HAP-1 (cell line): ENCODE data around the gene ARHGAP25.

ENCODE experiments used
- DNase-seq, 2 experiments: peaks; one replicate each; pipeline ENCODE4 v3.0.0-alpha.2; 2016 to 2020; ENCODE audit warnings: low spot score in 2 of 2
- H3K27me3 ChIP-seq: fragments of 250-450 bp; sonication (Bioruptor Pico); 2 replicates; pipeline ENCODE4 v1.5.1; 2020; ENCODE audit warnings: low read depth, mild to moderate bottlenecking, moderate library complexity
- H3K36me3 ChIP-seq: fragments of 250-450 bp; sonication (Bioruptor Pico); replicated peaks from 2 replicates; pipeline ENCODE4 v1.5.1; 2020; ENCODE audit warnings: mild to moderate bottlenecking
- H3K4me1 ChIP-seq: fragments of 250-450 bp; sonication (Bioruptor Pico); 2 replicates; pipeline ENCODE4 v1.5.1; 2020; ENCODE audit warnings: mild to moderate bottlenecking
- H3K4me3 ChIP-seq: fragments of 250-450 bp; sonication (Bioruptor Pico); 2 replicates; pipeline ENCODE4 v1.5.1; 2020; ENCODE audit warnings: mild to moderate bottlenecking, moderate library complexity
- H3K9me3 ChIP-seq: fragments of 250-450 bp; sonication (Bioruptor Pico); 2 replicates; pipeline ENCODE4 v1.5.1; 2020; ENCODE audit warnings: mild to moderate bottlenecking, moderate library complexity
- in situ Hi-C: fragments of 300-500 bp; cut with MboI; formaldehyde crosslinking; loops from 3 replicates; pipeline ENCODE4 v1.14.3; 2020; ENCODE audit warnings: low sequenced_read_pairs, inconsistent platforms, mixed read lengths

Gene ARHGAP25

GRCh38 chr2:68753318-68753717 is 18.7 kb downstream of the ARHGAP25 start:
- no peak for DNase-seq
- Histone ChIP-seq H3K27me3 (no peaks in the 10 kb centered on the region), H3K4me1 (no peaks in the 10 kb centered on the region), H3K36me3 (no peaks in the 10 kb centered on the region), H3K4me3 (no peak overlapping the region), H3K9me3 (no peaks in the 10 kb centered on the region)
- in situ Hi-C loops: no loop called here

DNA sequence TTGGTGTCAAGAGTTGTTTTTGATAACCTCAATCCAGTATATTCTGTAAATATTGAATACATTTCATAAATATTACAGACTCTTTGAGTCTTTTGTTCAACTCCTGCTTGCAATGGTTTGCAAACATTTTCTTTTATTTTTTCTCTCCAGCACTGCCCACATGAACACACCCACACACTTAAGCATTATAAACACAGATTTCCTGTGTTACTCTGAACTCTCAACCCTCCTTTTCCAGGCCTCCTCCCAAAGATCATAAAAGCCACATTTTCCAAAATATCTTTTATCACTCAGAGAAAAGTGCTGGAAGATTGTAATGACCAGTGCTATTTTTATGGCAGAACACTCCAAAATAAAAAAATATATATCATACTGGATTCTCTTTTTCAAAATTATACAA is 20.5 kb downstream of the ARHGAP25 start:
- DNase-seq: no peak
- H3K9me3 ChIP-seq: no peaks in the 10 kb centered on the region
- in situ Hi-C loops: no loop called here
- H3K4me1 ChIP-seq: no peaks in the 10 kb centered on the region
- H3K4me3 ChIP-seq: no peak overlapping the region
- H3K27me3 ChIP-seq: peaks cover 3% of the 10 kb centered on the region; the same call in 1 of the 2 replicates
- H3K36me3 ChIP-seq: no peaks in the 10 kb centered on the region

- Histone ChIP-seq H3K27me3 (peaks cover 5% of the 10 kb centered on the region; the same call in 1 of the 2 replicates), H3K4me3 (no peak overlapping the region), H3K4me1 (no peaks in the 10 kb centered on the region), H3K36me3 (no peaks in the 10 kb centered on the region), H3K9me3 (no peaks in the 10 kb centered on the region)
- no peak for DNase-seq
- in situ Hi-C loops: no loop called here
These were observed 21.6 kb downstream of the ARHGAP25 start for GRCh38 chr2:68756178-68756577.

DNA sequence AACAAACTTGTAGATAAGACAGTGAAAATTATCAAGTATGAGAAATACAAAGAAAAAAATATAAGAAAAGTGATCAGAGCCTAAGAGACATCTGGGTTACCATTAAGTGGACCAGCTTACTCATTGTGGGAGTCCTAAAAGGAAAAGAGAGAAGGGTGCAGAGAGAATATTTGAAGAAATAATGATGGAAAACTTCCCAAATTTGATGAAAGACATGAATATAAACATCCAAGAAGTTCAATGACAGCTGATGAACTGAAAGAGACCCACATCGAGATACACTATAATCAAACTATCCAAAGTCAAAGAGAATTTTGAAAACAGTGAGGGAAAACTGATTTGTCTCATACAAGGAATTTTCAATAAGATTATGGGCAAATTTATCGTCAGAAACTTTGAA is 22.5 kb downstream of the ARHGAP25 start:
- in situ Hi-C loops: no loop called here
- Histone ChIP-seq H3K36me3 (no peaks in the 10 kb centered on the region), H3K27me3 (peaks cover 5% of the 10 kb centered on the region; the same call in 1 of the 2 replicates), H3K4me3 (no peak overlapping the region), H3K4me1 (no peaks in the 10 kb centered on the region), H3K9me3 (no peaks in the 10 kb centered on the region)
- no peak for DNase-seq

DNA sequence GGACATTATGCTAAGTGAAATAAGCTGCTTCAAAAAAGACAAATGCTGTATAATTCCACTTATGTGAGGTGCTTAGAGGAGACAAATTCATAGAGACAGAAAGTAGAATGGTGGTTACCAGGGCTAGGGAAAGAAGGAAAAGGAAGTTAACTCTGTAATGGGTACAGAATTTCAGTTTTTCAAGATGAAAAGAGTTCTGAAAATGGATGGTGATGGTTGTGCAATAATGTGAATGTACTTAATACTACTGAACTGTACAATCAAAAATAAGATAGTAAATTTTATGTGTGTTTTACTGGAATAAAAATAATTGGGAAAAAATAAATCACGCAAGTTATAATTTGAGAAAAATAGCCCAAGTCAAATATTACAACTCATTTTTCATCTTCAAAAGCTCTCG is 27.5 kb downstream of the ARHGAP25 start:
- Histone ChIP-seq H3K4me1 (no peaks in the 10 kb centered on the region), H3K36me3 (no peaks in the 10 kb centered on the region), H3K9me3 (no peaks in the 10 kb centered on the region), H3K27me3 (peaks cover 5% of the 10 kb centered on the region; the same call in 1 of the 2 replicates), H3K4me3 (no peak overlapping the region)
- no peak for DNase-seq
- in situ Hi-C loops: no loop called here

DNA sequence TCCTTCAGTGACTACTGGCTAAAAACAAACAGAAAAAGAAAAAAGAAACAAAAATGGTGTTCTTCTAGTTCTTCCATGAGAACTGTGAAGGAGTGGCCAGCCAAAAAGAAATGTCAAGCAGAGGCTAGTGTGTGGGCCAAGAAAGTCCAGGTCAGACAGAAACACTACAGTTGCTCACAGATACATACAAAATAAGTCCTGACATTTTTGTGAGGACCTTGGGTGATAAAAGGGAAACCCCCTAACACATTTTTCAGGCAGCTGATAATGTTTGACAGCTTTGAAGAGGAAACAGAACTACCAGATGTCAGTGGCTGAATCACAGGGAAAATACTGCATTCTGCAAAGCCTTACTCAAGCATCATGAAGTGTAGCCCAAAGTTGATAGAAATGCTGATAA is 28.1 kb downstream of the ARHGAP25 start:
- no peak for DNase-seq
- no peak overlapping the region for H3K4me3 ChIP-seq
- H3K27me3 ChIP-seq: peaks cover 5% of the 10 kb centered on the region; the same call in 1 of the 2 replicates
- no peaks in the 10 kb centered on the region for H3K9me3 ChIP-seq
- H3K36me3 ChIP-seq: no peaks in the 10 kb centered on the region
- in situ Hi-C loops: no loop called here
- H3K4me1 ChIP-seq: no peaks in the 10 kb centered on the region

DNA sequence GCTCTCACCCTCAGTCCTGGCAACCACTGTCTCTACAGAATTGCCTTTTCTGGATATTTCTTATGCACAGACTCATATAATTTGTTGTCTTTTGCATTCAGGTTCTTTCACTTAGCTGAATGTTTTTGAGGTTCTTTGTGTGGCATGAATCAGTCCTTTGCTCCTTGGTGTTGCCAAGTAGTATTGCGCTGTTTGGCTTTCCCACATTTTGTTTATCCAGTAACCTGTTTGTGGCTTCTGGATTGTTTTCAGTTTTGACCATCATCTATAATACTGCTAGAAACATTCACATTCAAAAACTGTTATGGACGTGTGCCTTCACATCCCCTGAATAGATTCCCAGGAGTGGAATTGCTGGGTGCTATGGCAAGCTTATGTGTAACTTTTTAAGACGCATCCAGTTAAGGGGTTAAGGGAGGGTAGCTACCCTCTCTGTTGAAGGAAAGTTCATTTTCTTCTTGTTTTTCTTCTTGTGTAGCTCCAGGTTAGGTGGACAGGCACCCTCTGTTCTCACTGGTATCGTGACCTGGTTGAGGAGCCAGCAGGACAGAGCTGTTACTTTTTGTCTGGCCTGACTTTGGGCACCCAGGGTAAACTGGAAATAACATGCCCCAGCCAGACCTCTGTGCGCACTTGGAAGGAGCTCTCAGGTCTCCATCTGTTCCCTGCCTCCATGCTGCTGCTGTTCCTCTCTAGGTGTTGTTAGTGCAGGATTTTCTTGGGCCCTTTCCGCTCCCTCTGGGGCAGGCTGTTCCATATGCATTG is 29.6 kb downstream of the ARHGAP25 start:
- Histone ChIP-seq H3K36me3 (no peaks in the 10 kb centered on the region), H3K4me3 (no peak overlapping the region), H3K4me1 (no peaks in the 10 kb centered on the region), H3K9me3 (no peaks in the 10 kb centered on the region), H3K27me3 (peaks cover 5% of the 10 kb centered on the region; the same call in 1 of the 2 replicates)
- in situ Hi-C loops: no loop called here
- DNase-seq: no peak

DNA sequence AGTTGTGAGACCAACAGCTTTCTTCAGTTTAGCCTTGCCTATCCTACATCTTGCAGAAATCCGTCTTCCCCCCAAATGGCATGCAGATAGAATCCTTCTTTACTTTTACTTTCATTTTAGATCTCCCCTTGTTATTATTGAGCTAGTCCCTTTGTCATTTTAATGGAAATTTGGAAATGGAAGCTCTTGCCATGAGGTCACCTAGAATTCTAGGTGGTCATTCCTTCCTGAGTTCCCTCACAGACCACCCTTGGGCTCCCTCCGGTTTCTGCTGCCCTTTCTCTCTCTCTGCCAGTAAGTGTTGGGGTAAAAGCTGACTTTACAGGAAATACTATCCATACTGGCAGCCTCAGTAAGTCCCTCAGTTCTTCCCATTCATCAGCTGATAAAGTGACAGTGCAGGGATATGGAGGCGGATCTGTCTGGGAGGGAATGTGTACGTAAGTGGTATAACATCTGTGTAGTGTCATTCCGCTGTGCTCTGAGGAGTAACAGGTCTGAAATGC is 30.2 kb downstream of the ARHGAP25 start:
- no peaks in the 10 kb centered on the region for H3K4me1 ChIP-seq
- no peaks in the 10 kb centered on the region for H3K36me3 ChIP-seq
- no peak for DNase-seq
- in situ Hi-C loops: no loop called here
- H3K27me3 ChIP-seq: peaks cover 4% of the 10 kb centered on the region; the same call in 1 of the 2 replicates
- H3K9me3 ChIP-seq: no peaks in the 10 kb centered on the region
- H3K4me3 ChIP-seq: no peak overlapping the region

DNA sequence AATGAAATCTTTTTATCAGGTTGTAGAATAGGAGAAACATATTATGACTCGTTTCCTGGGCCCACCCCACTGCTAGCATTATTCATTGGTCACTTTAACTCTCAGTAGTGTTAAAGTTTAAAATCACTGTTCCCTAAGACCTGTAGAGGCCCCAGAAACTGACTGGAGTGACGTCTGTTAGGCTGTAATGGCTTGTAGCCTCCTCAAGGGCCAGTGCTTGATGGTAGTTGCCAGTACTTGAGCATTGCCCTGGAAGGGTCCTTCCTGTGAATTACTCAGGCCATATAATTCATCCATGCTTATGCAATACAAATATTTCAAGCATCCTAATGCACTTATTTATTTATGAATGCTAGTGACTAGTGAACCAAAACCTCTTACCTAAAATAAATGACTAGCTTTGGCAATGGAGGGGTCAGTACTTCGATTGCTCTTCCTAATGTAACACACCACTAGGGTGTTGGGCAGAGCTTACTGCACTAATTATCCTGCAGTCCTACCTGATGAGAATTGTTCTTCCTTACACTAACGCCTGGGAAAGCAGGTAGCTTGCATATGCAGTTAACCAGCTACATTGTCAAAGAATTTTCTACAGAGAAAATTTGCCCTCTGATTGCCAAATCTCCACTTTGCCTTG is 31.2 kb downstream of the ARHGAP25 start:
- Histone ChIP-seq H3K4me3 (no peak overlapping the region), H3K9me3 (no peaks in the 10 kb centered on the region), H3K27me3 (no peaks in the 10 kb centered on the region), H3K36me3 (no peaks in the 10 kb centered on the region), H3K4me1 (no peaks in the 10 kb centered on the region)
- no peak for DNase-seq
- in situ Hi-C loops: no loop called here

DNA sequence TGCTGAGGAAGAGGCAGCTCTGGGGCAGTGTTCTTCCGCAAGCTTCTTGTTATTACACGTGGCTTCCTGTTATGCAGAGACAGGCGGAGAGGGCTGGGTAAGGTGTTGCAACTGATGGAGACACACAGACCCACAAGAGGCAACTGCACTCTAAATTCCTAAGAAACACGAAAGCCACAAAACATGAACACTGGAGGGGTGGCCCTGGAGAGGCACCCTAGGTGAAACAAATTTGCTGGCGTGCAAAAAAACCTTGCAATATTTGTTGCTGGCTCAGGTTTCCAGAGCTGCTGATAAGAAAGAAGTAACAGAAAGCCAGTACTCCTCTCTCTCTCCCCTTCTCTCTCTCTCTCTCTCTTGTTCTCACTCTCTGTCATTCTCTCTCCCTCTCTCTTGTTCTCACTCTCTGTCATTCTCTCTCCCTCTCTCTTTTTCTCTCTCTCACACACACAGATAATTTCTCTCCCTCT is 31.8 kb downstream of the ARHGAP25 start:
- in situ Hi-C loops: no loop called here
- H3K9me3 ChIP-seq: no peaks in the 10 kb centered on the region
- H3K36me3 ChIP-seq: no peaks in the 10 kb centered on the region
- H3K27me3 ChIP-seq: no peaks in the 10 kb centered on the region
- DNase-seq: no peak
- no peaks in the 10 kb centered on the region for H3K4me1 ChIP-seq
- no peak overlapping the region for H3K4me3 ChIP-seq

GRCh38 chr2:68767031-68767961 is 32.7 kb downstream of the ARHGAP25 start:
- no peaks in the 10 kb centered on the region for H3K4me1 ChIP-seq
- in situ Hi-C loops: no loop called here

GRCh38 chr2:68767996-68768395 is 33.4 kb downstream of the ARHGAP25 start:
- no peaks in the 10 kb centered on the region for H3K4me1 ChIP-seq
- no peaks in the 10 kb centered on the region for H3K9me3 ChIP-seq
- no peak for DNase-seq
- H3K27me3 ChIP-seq: no peaks in the 10 kb centered on the region
- H3K36me3 ChIP-seq: no peaks in the 10 kb centered on the region
- in situ Hi-C loops: no loop called here
- no peak overlapping the region for H3K4me3 ChIP-seq

More at GRCh38 chr2:68767031-68767961, 32.7 kb downstream of the ARHGAP25 start:
- Histone ChIP-seq H3K4me3 (no peak overlapping the region), H3K27me3 (no peaks in the 10 kb centered on the region), H3K9me3 (no peaks in the 10 kb centered on the region), H3K36me3 (no peaks in the 10 kb centered on the region)
- no peak for DNase-seq

DNA sequence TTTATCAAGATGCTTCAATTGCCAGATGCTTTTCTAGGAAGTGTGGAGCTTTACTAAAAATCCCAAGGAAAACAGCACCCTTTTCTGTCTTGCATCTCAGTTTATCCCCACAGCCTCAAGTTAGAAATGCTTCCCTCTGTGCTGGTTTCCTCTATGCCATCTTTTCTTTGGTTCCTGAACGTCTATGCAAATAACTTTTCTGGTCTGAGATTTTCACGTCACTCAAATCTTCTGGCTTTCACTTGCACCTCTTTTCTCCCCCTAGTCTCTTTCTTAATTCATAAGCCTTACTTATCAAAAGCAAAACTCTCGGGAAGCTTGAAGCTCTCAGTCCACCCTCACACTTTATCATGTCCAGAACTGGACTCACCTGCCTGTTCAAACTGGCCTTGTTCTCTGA is 33.9 kb downstream of the ARHGAP25 start:
- no peaks in the 10 kb centered on the region for H3K4me1 ChIP-seq
- no peaks in the 10 kb centered on the region for H3K9me3 ChIP-seq
- no peak overlapping the region for H3K4me3 ChIP-seq
- H3K27me3 ChIP-seq: no peaks in the 10 kb centered on the region
- DNase-seq: no peak
- in situ Hi-C loops: no loop called here
- H3K36me3 ChIP-seq: no peaks in the 10 kb centered on the region
